ENCODE results near the gene NOL9.

- TF ChIP-seq EZH2 (IDR thresholded peaks at IDR 0.05) (no peak), POLR2AphosphoS5 (IDR thresholded peaks at IDR 0.05; ENCODE audit: borderline replicate concordance, low read depth, low read length) (no peak)
Observed at GRCh38 chr1:6491480-6491962, 62.8 kb downstream of the NOL9 start, which contains the start of gene PLEKHG5.
